GM21447 (cell line): ENCODE data around the gene HS3ST6.
"Not testable (repeated sequence)": the region's sequence is repeated elsewhere in the genome, so short reads cannot be mapped to it uniquely, and the experiment has no call there.

Experiments used
- ATAC-seq: cut with Tn5 transposase; IDR thresholded peaks from one replicate; pipeline ENCODE4 v1.9.1; 2021; ENCODE audit not compliant: unreplicated experiment

The HS3ST6 gene

GRCh38 chr16:1909561-1910231 lies 8.5 kb downstream of the HS3ST6 start:
- ATAC-seq = no peak

DNA sequence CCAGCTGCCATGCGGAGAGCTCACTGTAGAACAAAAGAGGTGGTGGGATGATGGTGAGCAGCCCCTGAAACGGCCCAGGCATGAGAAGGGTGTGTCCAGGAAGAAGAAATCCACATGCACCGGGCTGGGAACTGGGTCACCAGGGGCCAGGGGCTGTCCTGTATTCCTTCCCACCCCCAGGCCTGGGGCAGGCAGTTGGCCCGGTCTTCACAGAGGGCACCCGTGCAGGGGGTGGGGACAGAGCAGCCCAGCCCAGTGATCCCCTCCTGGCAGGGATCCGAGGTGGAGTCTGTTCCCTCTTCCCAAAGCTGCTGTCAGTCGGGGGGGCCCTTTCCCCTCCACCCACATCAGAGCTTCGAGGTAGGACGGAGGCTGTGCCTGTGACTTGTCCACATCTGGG lies 9.2 kb downstream of the HS3ST6 start:
- ATAC-seq = no peak

DNA sequence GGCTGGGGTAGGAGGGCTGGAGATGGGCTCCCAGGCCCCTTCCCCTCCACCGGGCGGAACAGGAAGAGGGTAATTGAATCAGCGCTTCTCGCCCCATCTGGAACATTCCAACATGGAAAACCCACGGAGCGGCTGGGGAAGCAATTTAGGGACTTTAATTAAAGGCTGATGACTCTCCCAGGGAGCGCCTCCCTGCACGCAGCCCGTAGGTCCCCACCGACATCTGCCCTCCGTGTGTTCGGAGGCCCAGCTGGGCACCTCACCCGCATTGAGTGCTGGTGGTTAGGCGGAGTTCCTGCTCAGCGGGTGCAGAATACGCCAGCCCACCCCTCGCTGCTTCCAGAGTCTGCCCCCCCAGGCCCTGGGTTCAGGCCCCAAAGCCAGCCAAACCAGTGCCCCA lies 10.0 kb downstream of the HS3ST6 start:
- ATAC-seq = no peak

- no peak for ATAC-seq
Observed at GRCh38 chr16:1907226-1907860, 10.9 kb downstream of the HS3ST6 start.

- no peak for ATAC-seq
Observed at GRCh38 chr16:1906846-1907165, 11.4 kb downstream of the HS3ST6 start.

DNA sequence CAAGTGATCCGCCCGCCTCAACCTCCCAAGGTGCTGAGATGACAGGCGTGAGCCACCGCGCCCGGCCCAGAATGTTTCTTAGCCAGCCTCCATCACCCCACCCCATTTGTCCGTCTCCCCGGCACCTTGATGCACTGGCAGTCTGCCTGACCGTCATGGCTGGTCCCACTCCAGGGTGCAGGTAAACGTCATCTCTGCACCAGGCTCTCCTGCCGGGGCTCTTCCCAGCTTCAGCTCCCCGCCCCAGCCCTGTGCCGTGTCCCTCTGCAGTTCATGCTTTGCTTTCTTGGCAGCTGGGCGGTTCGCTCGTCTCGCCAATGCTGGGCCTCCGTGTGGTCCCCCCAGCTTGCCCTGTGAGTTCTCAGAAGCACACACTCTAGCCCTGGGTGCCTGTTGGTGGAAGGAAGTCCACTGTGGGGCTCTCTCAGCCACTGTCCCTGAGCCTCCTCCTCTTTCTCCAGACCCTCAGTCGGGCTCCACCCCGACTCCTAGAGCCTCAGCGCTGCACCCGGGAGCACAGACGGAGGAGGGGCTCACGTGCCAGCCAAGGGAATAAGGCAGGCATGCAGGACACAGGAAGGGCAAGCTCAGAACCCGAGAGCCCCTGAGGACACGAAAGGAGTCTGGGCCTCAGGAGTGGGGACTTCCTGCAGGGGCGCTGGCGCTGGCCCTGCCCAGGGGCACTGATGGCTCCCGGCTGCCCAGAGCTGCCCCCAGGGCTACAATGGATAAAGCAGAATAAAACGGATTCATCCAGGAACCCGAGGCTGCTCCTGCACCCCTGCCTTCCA lies 12.0 kb downstream of the HS3ST6 start:
- no peak for ATAC-seq

DNA sequence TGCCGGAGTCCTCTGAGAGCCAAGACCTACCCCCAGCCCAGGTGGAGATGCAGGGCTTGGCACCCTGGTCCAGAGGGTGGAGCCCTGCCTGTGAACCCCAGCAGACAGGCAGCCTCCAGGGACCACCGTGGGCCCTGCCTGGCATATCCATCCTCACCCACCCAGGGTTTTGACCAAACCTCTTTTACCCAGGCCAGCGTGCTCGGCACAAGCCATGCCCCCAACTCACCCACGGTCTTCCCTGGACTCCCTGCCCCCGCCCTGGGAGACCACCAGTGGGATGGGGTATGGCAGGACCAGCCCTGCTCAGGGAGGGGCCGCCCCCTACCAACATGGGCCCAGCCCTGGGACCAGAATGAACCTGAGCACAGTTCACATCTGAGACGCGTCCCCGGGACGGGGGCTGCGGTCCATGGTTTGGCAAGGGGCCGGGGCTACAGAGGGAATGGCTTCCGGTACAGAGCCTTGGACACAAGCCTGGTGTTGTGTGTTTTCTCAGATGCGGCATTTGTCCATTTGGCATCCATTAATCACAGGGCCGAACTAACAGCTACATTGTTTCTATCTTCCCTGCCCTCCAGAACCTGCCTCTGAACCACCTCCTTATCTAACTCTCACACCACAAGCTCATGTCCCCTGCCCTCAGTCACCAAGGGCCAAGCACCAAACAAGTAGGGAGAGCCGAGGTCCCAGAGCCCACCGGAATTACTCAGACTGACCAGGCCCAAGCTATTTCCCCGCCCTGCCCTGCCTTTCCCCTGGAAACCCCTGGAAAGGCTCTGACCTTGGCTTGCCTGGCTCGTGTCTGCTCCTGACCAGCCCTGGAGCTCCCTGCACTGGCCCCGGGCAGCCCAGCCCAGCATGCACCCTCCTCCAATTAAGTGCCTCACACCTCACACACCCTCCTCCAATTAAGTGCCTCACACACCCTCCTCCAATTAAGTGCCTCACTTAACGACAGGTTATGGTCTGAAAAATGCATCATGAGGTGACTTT lies 14.1 kb downstream of the HS3ST6 start:
- no peak for ATAC-seq

DNA sequence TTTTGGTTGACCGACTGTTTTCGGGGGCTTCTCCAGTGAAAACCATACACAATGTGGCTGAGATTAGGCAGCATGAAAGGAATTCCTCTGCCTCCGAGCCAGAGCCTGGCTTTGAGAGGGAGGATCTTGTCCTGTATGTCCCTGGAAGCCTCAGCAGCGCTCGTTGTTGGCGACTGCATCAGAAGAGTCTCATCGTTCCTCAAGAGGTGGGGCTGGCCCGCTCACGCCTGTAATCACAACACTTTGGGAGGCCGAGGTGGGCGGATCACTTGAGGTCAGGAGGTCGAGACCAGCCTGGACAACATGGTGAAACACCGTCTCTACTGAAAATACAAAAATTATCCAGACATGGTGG lies 15.0 kb downstream of the HS3ST6 start:
- no peak for ATAC-seq

DNA sequence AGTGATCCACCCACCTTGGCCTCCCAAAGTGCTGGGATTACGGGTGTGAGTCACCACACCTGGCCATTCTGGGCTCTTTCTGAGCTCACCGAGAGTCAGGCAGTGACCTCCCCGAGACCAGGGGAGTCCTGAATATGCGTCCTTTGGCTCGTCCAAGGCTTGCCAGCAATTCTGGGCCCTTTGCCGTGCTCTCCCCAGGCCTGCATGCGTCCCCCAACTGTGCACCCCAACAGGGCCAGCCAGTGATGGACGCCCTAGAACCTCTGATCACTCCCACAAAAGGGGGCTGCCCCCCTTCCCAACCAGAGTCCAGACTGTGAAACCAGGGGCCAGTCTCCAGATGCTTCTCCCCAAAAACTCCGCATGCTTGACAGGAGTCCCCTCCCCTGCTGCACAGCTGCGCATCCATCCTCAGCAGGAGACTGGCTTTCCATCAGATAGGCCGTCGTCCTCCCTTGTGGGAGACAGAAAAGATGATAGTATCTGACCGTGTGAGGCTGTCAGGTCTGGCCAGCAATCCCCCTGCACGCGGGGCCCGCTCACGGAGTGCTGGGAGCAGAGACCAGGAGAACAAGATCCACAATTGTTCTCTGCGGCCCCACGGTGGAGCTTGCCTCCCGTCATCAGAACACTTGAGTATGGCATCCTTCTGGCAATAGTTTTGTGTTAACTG lies 15.5 kb downstream of the HS3ST6 start:
- ATAC-seq = no peak

DNA sequence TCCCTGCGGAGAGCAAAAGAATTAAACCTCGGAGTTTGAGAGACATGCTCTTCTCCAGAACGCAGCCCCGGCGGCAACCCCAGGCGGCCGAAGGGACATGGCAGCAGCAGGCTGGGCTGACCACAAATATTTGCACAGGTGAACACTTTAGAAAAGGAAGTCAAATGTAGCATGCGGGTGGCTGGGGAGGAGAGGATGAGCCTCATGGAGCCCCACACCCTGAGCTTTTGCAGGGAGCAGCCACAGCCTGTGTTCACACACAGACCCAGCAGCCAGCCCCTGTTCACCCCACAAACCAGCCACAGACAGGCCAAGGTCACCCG lies 17.8 kb downstream of the HS3ST6 start:
- ATAC-seq = no peak

DNA sequence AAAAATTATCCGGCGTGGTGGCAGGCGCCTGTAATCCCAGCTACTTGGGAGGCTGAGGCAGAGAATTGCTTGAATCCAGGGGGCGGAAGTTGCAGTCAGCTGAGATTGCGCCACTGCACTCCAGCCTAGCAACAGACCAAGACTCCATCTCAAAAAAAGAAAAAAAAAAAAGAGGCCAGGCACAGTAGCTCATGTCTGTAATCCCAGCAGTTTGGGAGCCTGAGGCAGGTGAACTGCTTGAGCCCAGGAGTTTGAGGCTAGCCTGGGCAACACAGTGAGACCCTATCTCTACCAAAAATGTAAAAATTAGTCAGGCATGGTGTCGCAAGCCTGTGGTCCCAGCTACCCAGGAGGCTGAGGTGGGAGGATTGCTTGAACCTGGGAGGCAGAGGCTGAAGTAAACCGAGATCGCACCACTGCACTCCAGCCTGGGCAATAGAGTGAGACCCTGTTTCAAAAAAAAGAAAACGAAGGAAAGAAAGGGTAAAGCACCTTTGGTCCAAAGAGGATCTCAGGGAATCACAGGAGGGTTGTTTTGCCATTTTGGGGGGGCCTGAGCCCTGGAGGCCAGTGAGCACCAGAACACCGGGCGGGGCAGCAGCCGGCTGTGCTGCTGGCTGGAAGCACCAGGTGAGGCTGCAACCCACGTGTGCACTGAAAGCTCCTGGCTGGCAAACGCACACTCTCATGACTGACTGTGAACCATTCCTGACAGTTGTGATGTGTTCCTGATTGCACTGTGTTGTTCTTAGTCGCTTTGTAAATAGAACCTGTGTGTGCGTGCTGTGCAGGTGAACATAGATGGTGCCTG lies 18.4 kb downstream of the HS3ST6 start:
- ATAC-seq = no peak

- not testable (repeated sequence) for ATAC-seq
Observed at GRCh38 chr16:1897692-1898091, 20.5 kb downstream of the HS3ST6 start.

DNA sequence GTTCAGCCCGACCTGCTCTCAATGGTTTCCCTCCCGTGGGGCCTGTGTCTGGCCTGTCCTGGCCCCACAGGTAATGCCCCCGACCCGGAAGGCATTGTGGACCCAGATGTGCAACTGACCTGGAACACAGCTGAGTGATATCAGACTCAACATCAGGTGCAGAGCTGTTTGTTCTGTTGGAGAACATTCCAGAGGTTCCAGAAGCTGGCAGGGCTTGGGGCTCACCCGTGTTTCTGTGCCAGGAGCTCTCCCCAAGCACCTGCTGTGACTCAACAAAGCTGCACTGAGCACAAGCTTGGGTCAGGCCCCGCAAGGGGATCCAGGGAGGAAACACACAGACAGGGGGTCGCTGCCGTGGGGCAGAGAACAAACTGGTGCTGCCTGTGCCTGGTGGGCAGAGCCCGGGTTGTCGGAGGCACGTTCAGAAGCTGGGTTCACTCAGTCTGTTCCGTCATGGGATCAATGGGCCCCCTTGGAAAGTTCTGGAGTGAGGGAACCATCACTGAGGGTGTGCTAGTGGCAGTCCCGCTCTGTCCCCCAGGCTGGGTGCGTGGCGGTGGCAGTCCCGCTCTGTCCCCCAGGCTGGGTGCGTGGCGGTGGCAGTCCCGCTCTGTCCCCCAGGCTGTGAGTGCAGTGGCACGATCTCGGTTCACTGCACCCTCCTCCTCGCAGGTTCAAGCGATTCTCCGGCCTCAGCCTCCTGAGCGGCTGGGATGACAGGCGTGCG lies 22.1 kb downstream of the HS3ST6 start:
- no peak for ATAC-seq

- no peak for ATAC-seq
Observed at GRCh38 chr16:1895068-1895467, 23.1 kb downstream of the HS3ST6 start.

DNA sequence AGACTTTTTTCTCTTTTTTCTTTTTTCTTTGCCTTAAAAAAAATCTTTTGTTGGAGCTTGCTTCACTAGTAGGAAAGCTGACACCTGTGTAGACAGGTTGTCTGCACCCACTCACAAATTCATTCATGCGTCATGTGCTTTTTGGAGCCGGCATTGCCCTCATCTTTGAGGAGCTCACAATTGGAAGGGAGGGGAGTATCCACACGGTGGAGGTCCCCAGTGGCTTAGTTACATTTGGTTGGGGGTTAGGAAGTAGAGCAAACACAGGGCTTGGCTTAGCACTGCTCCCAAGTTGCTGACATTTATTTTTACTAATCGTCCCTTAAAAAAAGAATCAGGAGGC lies 27.5 kb downstream of the HS3ST6 start:
- no peak for ATAC-seq

GRCh38 chr16:1890024-1890707 lies 28.0 kb downstream of the HS3ST6 start:
- no peak for ATAC-seq

DNA sequence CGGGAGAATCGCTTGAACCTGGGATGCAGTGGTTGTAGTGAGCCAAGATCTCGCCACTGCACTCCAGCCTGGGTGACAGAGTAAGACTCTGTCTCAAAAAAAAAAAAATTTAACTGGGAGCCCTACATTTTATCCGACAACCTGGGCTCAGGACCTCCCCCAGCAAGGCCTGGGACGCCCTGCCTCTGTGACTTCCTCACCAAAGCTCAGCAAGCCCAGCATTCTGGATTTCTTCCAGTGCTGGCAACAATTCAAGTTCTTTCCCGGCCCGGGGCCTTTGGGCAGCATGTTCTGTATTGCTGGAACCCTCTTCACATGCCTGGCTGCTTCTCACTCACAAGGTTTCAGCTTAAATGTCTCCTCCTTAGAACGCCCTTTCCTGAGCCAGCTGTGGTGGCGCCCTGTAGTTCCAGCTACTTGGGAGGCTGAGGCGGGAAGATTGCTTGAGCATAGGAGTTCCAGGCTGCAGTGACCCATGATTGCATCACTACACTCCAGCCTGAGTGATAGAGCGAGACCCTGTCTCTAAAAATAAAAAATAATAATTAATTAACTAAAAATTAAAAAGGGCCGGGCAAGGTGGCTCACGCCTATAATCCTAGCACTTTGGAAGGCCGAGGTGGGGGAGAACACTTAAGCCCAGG lies 30.4 kb downstream of the HS3ST6 start:
- no peak for ATAC-seq

DNA sequence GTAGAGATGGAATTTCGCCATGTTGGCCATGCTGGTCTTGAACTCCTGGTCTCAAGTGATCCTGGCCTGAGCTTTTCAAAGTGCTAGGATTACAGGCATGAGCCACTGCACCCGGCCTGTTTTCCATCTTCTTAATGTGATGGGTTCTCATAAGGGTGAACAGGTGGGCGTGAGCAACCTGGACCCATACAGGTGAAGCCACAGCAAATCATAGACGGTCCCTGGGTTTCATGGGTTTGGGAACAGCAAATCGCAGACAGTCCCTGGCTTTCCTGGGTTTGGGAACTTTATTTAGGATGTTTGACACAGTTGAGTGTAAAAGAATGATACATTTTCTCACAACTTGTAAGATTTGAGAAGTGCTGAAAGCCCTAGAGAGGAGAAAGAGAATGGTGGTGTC lies 33.3 kb downstream of the HS3ST6 start:
- no peak for ATAC-seq
